ENCODE measurements around the gene SLC16A14. TPM values are rescaled to one million over a fixed set of nuclear protein-coding genes. Genes with fewer than 3 reads are reported as not detected.

SLC16A14 gene
- total RNA-seq, 4 donors from 2014 or later, result 0.85 to 4.1 (median 2.7) TPM

- no peak overlapping the region for H3K27ac ChIP-seq
- 65 to 93% methylated on average over 2 to 3 of the region's 3 CpGs for WGBS, 2 donors (ENCODE audit: low coverage in 1 of 2)
- no peaks in the 10 kb centered on the region for H3K27me3 ChIP-seq
- no peaks in the 10 kb centered on the region for H3K9me3 ChIP-seq
- no peak for ATAC-seq
- no peak overlapping the region for H3K4me3 ChIP-seq
- H3K4me1 ChIP-seq, result no peaks in the 10 kb centered on the region
- no peaks in the 10 kb centered on the region for H3K36me3 ChIP-seq
- TF ChIP-seq POLR2AphosphoS5 (IDR thresholded peaks at IDR 0.05) (no peak), CTCF (IDR thresholded peaks at IDR 0.05) (no peak), EP300 (IDR thresholded peaks at IDR 0.05) (no peak), POLR2A (IDR thresholded peaks at IDR 0.05) (no peak)
These were observed 49.0 kb downstream of the SLC16A14 start for GRCh38 chr2:230019742-230020141.

GRCh38 chr2:230018153-230018552, 50.6 kb downstream of the SLC16A14 start:
- WGBS, 2 donors (ENCODE audit: low coverage in 1 of 2), result 88 to 90% methylated on average over 4 of the region's 4 CpGs
- H3K27ac ChIP-seq, result no peak overlapping the region

GRCh38 chr2:230016844-230017243, 51.9 kb downstream of the SLC16A14 start:
- H3K4me3 ChIP-seq, result no peak overlapping the region
- no peaks in the 10 kb centered on the region for H3K36me3 ChIP-seq
- H3K27ac ChIP-seq, result no peak overlapping the region
- no peaks in the 10 kb centered on the region for H3K9me3 ChIP-seq
- no peaks in the 10 kb centered on the region for H3K4me1 ChIP-seq
- TF ChIP-seq POLR2A (IDR thresholded peaks at IDR 0.05) (no peak), EP300 (IDR thresholded peaks at IDR 0.05) (no peak), CTCF (IDR thresholded peaks at IDR 0.05) (no peak), POLR2AphosphoS5 (IDR thresholded peaks at IDR 0.05) (no peak)
- ATAC-seq, result no peak
- H3K27me3 ChIP-seq, result no peaks in the 10 kb centered on the region

More at GRCh38 chr2:230018153-230018552, 50.6 kb downstream of the SLC16A14 start:
- ATAC-seq, result no peak
- no peaks in the 10 kb centered on the region for H3K36me3 ChIP-seq
- H3K27me3 ChIP-seq, result no peaks in the 10 kb centered on the region
- no peaks in the 10 kb centered on the region for H3K9me3 ChIP-seq
- H3K4me1 ChIP-seq, result no peaks in the 10 kb centered on the region
- H3K4me3 ChIP-seq, result no peak overlapping the region
- TF ChIP-seq EP300 (IDR thresholded peaks at IDR 0.05), result no peak
- no peak for TF ChIP-seq POLR2AphosphoS5 (IDR thresholded peaks at IDR 0.05)
- no peak for TF ChIP-seq POLR2A (IDR thresholded peaks at IDR 0.05)
- no peak for TF ChIP-seq CTCF (IDR thresholded peaks at IDR 0.05)

- no peaks in the 10 kb centered on the region for H3K9me3 ChIP-seq
- WGBS, 2 donors (ENCODE audit: low coverage in 1 of 2), result 89 to 94% methylated on average over 8 to 10 of the region's 10 CpGs
- no peak overlapping the region for H3K4me3 ChIP-seq
- ATAC-seq, result no peak
- no peaks in the 10 kb centered on the region for H3K27me3 ChIP-seq
- H3K4me1 ChIP-seq, result peaks cover 0 to 9% (median 0%) of the 10 kb centered on the region in 3 donors
- no peaks in the 10 kb centered on the region for H3K36me3 ChIP-seq
- TF ChIP-seq POLR2AphosphoS5 (IDR thresholded peaks at IDR 0.05), result no peak
- TF ChIP-seq EP300 (IDR thresholded peaks at IDR 0.05), result no peak
- no peak for TF ChIP-seq CTCF (IDR thresholded peaks at IDR 0.05)
- no peak for TF ChIP-seq POLR2A (IDR thresholded peaks at IDR 0.05)
- H3K27ac ChIP-seq, result no peak overlapping the region
These were observed 56.3 kb downstream of the SLC16A14 start for GRCh38 chr2:230012267-230012884.

- no CpG with 5 or more reads among the region's 1 CpG for WGBS, 2 donors (ENCODE audit: low coverage in 1 of 2)
- Histone ChIP-seq H3K4me3 (no peak overlapping the region), H3K27ac (no peak overlapping the region), H3K27me3 (no peaks in the 10 kb centered on the region), H3K9me3 (no peaks in the 10 kb centered on the region), H3K4me1 (peaks cover 0 to 9% (median 0%) of the 10 kb centered on the region in 3 donors), H3K36me3 (no peaks in the 10 kb centered on the region)
- no peak for ATAC-seq
- TF ChIP-seq POLR2A (IDR thresholded peaks at IDR 0.05) (no peak), POLR2AphosphoS5 (IDR thresholded peaks at IDR 0.05) (no peak), EP300 (IDR thresholded peaks at IDR 0.05) (no peak), CTCF (IDR thresholded peaks at IDR 0.05) (no peak)
These were observed 57.1 kb downstream of the SLC16A14 start for GRCh38 chr2:230011617-230012016.

Data from gastroesophageal sphincter (tissue), 4 donors.